ENCODE measurements around the gene HBD. TPM values are rescaled to one million over a fixed set of nuclear protein-coding genes. Genes with fewer than 3 reads are reported as not detected.

Gene HBD
- total RNA-seq, 1 donor from 2014 or later = not detected

GRCh38 chr11:5226732-5227310 lies 7.5 kb downstream of the HBD start, which contains the start of gene HBB:
HBB (minus strand) TSS chr11:5227071; CDS start chr11:5227021, 50 bp downstream.
- TF ChIP-seq CTCF (conservative IDR thresholded peaks at IDR 0.05) = no peak
- no peaks in the 10 kb centered on the region for H3K36me3 Mint-ChIP-seq (ENCODE audit: low read depth)
- H3K9me3 Mint-ChIP-seq = no peaks in the 10 kb centered on the region
- DNase-seq (ENCODE audit: low read depth, low spot score) = no peak
- no peaks in the 10 kb centered on the region for H3K27me3 Mint-ChIP-seq (ENCODE audit: low read depth)
- H3K4me1 Mint-ChIP-seq = peaks cover 8% of the 10 kb centered on the region
- H3K27ac Mint-ChIP-seq (ENCODE audit: unreplicated experiment) = no peak within 1 kb of the TSS
- H3K4me3 Mint-ChIP-seq = no peak within 1 kb of the TSS

- H3K27me3 Mint-ChIP-seq (ENCODE audit: low read depth) = no peaks in the 10 kb centered on the region
- H3K9me3 Mint-ChIP-seq = no peaks in the 10 kb centered on the region
- peaks cover 8% of the 10 kb centered on the region for H3K4me1 Mint-ChIP-seq
- no peaks in the 10 kb centered on the region for H3K36me3 Mint-ChIP-seq (ENCODE audit: low read depth)
- H3K4me3 Mint-ChIP-seq = no peak overlapping the region
- TF ChIP-seq CTCF (conservative IDR thresholded peaks at IDR 0.05) = no peak
- no peak for DNase-seq (ENCODE audit: low read depth, low spot score)
- no peak overlapping the region for H3K27ac Mint-ChIP-seq (ENCODE audit: unreplicated experiment)
These were observed 8.8 kb downstream of the HBD start for GRCh38 chr11:5225480-5225871.

- H3K27ac Mint-ChIP-seq (ENCODE audit: unreplicated experiment) = no peak overlapping the region
- no peak overlapping the region for H3K4me3 Mint-ChIP-seq
- no peaks in the 10 kb centered on the region for H3K27me3 Mint-ChIP-seq (ENCODE audit: low read depth)
- no peaks in the 10 kb centered on the region for H3K36me3 Mint-ChIP-seq (ENCODE audit: low read depth)
- no peak for DNase-seq (ENCODE audit: low read depth, low spot score)
- TF ChIP-seq CTCF (conservative IDR thresholded peaks at IDR 0.05) = no peak
- H3K4me1 Mint-ChIP-seq = peaks cover 8% of the 10 kb centered on the region
- H3K9me3 Mint-ChIP-seq = no peaks in the 10 kb centered on the region
These were observed 9.5 kb downstream of the HBD start for GRCh38 chr11:5224538-5225479.

GRCh38 chr11:5223686-5224085 lies 10.6 kb downstream of the HBD start:
- Mint-ChIP-seq H3K4me3 (no peak overlapping the region), H3K4me1 (no peaks in the 10 kb centered on the region), H3K27ac (ENCODE audit: unreplicated experiment) (no peak overlapping the region), H3K27me3 (ENCODE audit: low read depth) (no peaks in the 10 kb centered on the region), H3K9me3 (no peaks in the 10 kb centered on the region), H3K36me3 (ENCODE audit: low read depth) (no peaks in the 10 kb centered on the region)
- TF ChIP-seq CTCF (conservative IDR thresholded peaks at IDR 0.05) = no peak
- DNase-seq (ENCODE audit: low read depth, low spot score) = no peak

- no peak for DNase-seq (ENCODE audit: low read depth, low spot score)
- H3K27me3 Mint-ChIP-seq (ENCODE audit: low read depth) = no peaks in the 10 kb centered on the region
- no peaks in the 10 kb centered on the region for H3K36me3 Mint-ChIP-seq (ENCODE audit: low read depth)
- H3K4me3 Mint-ChIP-seq = no peak overlapping the region
- no peak for TF ChIP-seq CTCF (conservative IDR thresholded peaks at IDR 0.05)
- no peak overlapping the region for H3K27ac Mint-ChIP-seq (ENCODE audit: unreplicated experiment)
- no peaks in the 10 kb centered on the region for H3K4me1 Mint-ChIP-seq
- H3K9me3 Mint-ChIP-seq = no peaks in the 10 kb centered on the region
These were observed 11.1 kb downstream of the HBD start for GRCh38 chr11:5223146-5223545.
